HEK293T (cell line): ENCODE measurements around the gene ABCC6.

Experiments used
- CTCF ChIA-PET: fragments of 350-600 bp; formaldehyde crosslinking; extraction: SDS; loops from one replicate; lab custom pipeline; 2021; ENCODE audit warnings: antibody characterized with exemption, inconsistent platforms; lab: Yijun Ruan, JAX
- POLR2A ChIA-PET: fragments of 350-600 bp; formaldehyde crosslinking; extraction: SDS; loops from one replicate; lab custom pipeline; 2020; ENCODE audit warnings: antibody characterized with exemption, inconsistent platforms; lab: Yijun Ruan, JAX
- DNase-seq: peaks from one replicate; pipeline ENCODE4 v3.0.0; 2012; ENCODE audit warnings: mixed read lengths; ENCODE audit errors: extremely low spot score
- ARNT ChIP-seq: fragments of 450-650 bp; IDR thresholded peaks from 2 replicates; pipeline ENCODE4 v1.6.1; 2017; ENCODE audit warnings: mild to moderate bottlenecking
- BHLHE40 ChIP-seq: fragments of 450-650 bp; IDR thresholded peaks from 2 replicates; pipeline ENCODE4 v1.6.1; 2016; ENCODE audit warnings: mild to moderate bottlenecking, moderate library complexity, borderline replicate concordance
- CTBP1 ChIP-seq: fragments of 450-650 bp; IDR thresholded peaks from 2 replicates; pipeline ENCODE4 v1.6.1; 2016; ENCODE audit warnings: borderline replicate concordance
- ELF4 ChIP-seq: fragments of 450-650 bp; IDR thresholded peaks from 2 replicates; pipeline ENCODE4 v1.6.1; 2017; ENCODE audit warnings: antibody characterized with exemption
- FOXA1 ChIP-seq: fragments of 450-650 bp; IDR thresholded peaks from 2 replicates; pipeline ENCODE4 v1.6.1; 2016; ENCODE audit warnings: mild to moderate bottlenecking
- FOXK2 ChIP-seq: fragments of 450-650 bp; IDR thresholded peaks from 2 replicates; pipeline ENCODE4 v1.6.1; 2016; ENCODE audit warnings: mild to moderate bottlenecking
- FOXM1 ChIP-seq: fragments of 450-650 bp; IDR thresholded peaks from 2 replicates; pipeline ENCODE4 v1.6.1; 2017; ENCODE audit warnings: mild to moderate bottlenecking, borderline replicate concordance
- HDGF ChIP-seq: fragments of 450-650 bp; IDR thresholded peaks from 2 replicates; pipeline ENCODE4 v1.6.1; 2017; ENCODE audit warnings: antibody characterized with exemption, borderline replicate concordance
- L3MBTL2 ChIP-seq: fragments of 450-650 bp; conservative IDR thresholded peaks from 2 replicates; pipeline ENCODE4 v1.6.1; 2016; ENCODE audit warnings: mild to moderate bottlenecking
- LEF1 ChIP-seq: fragments of 450-650 bp; IDR thresholded peaks from 2 replicates; pipeline ENCODE4 v1.6.1; 2017; ENCODE audit warnings: mild to moderate bottlenecking, borderline replicate concordance
- NFRKB ChIP-seq: fragments of 450-650 bp; IDR thresholded peaks from 2 replicates; pipeline ENCODE4 v1.6.1; 2016; ENCODE audit warnings: mild to moderate bottlenecking, moderate library complexity
- SP1 ChIP-seq: fragments of 450-650 bp; IDR thresholded peaks from 2 replicates; pipeline ENCODE4 v1.6.1; 2017
- SUZ12 ChIP-seq: fragments of 450-650 bp; IDR thresholded peaks from 2 replicates; pipeline ENCODE4 v1.6.1; 2016; ENCODE audit warnings: mild to moderate bottlenecking
- TARDBP ChIP-seq: fragments of 450-650 bp; IDR thresholded peaks from 2 replicates; pipeline ENCODE4 v1.6.1; 2016
- ZNF384 ChIP-seq: fragments of 450-650 bp; IDR thresholded peaks from 2 replicates; pipeline ENCODE4 v1.6.1; 2016
- TF ChIP-seq, protein P1 (sequence below): fragments of 450-650 bp; IDR thresholded peaks from 2 replicates; pipeline ENCODE4 v1.6.1; 2016

Gene ABCC6

DNA sequence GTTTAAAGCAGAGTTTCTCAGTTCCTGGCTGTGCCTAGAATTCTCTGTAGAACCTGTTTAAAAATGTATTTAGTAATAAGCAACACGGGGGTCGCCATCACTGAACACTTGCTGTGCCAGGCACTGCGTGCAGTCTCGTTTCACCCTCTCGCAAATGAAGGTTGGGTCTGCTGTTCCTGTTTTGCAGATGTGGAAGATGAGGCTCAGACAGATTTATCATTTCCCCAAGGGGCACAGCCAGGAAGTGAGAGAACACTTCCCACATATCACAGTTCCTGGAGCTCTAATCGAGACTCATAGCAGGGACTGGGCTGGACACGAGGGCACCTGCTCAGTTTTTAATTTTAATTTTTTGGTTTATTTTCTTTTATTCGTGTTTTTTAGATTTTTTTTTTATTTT, 122.7 kb downstream of the ABCC6 start:
- ChIA-PET POLR2A (no interaction called here), CTCF (interaction anchor here (0.6 kb wide), 1 partner anchor 1090 kb away, joined by 3 read pairs; no protein-coding TSS in a partner anchor)
- DNase-seq = no peak
- TF ChIP-seq BHLHE40 (no peak), ARNT (no peak), SUZ12 (no peak), ZNF384 (no peak), FOXK2 (no peak), FOXA1 (no peak), HDGF (no peak), FOXM1 (no peak)

DNA sequence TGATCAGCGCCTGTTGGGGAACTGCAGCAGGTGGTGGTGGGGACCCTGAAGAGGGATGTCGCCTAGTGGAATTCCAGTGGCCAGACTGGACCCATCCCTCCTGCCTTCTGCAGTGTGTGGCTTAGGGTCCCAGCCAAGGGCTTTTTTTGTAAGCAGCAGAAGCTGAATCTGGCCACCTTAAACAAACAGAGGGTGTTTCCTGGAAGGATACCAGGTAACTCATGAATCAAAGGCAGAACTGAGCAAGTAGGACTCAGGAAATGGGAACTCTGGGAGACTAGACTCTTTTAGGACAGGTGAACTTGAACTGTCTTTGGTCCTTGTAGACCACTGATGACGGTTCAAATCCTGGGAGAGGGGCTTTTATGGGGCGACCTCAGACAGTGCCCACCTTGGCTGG, 124.0 kb downstream of the ABCC6 start:
- TF ChIP-seq FOXA1 (no peak), ELF4 (no peak), HDGF (no peak), NFRKB (no peak), ZNF384 (no peak), ARNT (no peak), TARDBP (no peak), BHLHE40 (no peak), FOXM1 (no peak), SP1 (no peak), L3MBTL2 (no peak), LEF1 (no peak), CTBP1 (no peak), SUZ12 (no peak), FOXK2 (no peak)
- TF ChIP-seq, protein P1, sequence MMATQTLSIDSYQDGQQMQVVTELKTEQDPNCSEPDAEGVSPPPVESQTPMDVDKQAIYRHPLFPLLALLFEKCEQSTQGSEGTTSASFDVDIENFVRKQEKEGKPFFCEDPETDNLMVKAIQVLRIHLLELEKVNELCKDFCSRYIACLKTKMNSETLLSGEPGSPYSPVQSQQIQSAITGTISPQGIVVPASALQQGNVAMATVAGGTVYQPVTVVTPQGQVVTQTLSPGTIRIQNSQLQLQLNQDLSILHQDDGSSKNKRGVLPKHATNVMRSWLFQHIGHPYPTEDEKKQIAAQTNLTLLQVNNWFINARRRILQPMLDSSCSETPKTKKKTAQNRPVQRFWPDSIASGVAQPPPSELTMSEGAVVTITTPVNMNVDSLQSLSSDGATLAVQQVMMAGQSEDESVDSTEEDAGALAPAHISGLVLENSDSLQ = no peak
- CTCF ChIA-PET = interaction anchor here (0.7 kb wide), 1 partner anchor 225 kb away, joined by 5 read pairs; no protein-coding TSS in a partner anchor

More for the DNA sequence above, 124.0 kb downstream of the ABCC6 start:
- DNase-seq = no peak
- POLR2A ChIA-PET = no interaction called here
